ENCODE data around the gene PNPLA8.

PNPLA8 gene

GRCh38 chr7:108452707-108453106, 73.2 kb downstream of the PNPLA8 start:
- H3K4me3 ChIP-seq (ENCODE audit: low read depth, low read length) = no peak overlapping the region
- peak; percentile 64 for TF ChIP-seq CTCF (IDR thresholded peaks at IDR 0.05; ENCODE audit: borderline replicate concordance, insufficient read depth, low read depth, low read length)

- TF ChIP-seq CTCF (IDR thresholded peaks at IDR 0.05; ENCODE audit: borderline replicate concordance, insufficient read depth, low read depth, low read length) = no peak
- H3K4me3 ChIP-seq (ENCODE audit: low read depth, low read length) = no peak overlapping the region
Observed at GRCh38 chr7:108451296-108451848, 74.6 kb downstream of the PNPLA8 start.

- no peak overlapping the region for H3K4me3 ChIP-seq (ENCODE audit: low read depth, low read length)
- TF ChIP-seq CTCF (IDR thresholded peaks at IDR 0.05; ENCODE audit: borderline replicate concordance, insufficient read depth, low read depth, low read length) = no peak
Observed at GRCh38 chr7:108450160-108450559, 75.8 kb downstream of the PNPLA8 start.

- TF ChIP-seq CTCF (IDR thresholded peaks at IDR 0.05; ENCODE audit: borderline replicate concordance, insufficient read depth, low read depth, low read length) = no peak
- peak overlapping the region; percentile 11 for H3K4me3 ChIP-seq (ENCODE audit: low read depth, low read length)
Observed at GRCh38 chr7:108449521-108449920, 76.4 kb downstream of the PNPLA8 start.

- H3K4me3 ChIP-seq (ENCODE audit: low read depth, low read length) = peak overlapping the region; percentile 11
- TF ChIP-seq CTCF (IDR thresholded peaks at IDR 0.05; ENCODE audit: borderline replicate concordance, insufficient read depth, low read depth, low read length) = no peak
Observed at GRCh38 chr7:108448584-108449505, 77.1 kb downstream of the PNPLA8 start.

- no peak overlapping the region for H3K4me3 ChIP-seq (ENCODE audit: low read depth, low read length)
- no peak for TF ChIP-seq CTCF (IDR thresholded peaks at IDR 0.05; ENCODE audit: borderline replicate concordance, insufficient read depth, low read depth, low read length)
Observed at GRCh38 chr7:108442039-108442568, 83.8 kb downstream of the PNPLA8 start.
